BJ (cell line): ENCODE measurements around the gene ARL6IP4. TPM values are rescaled to one million over a fixed set of nuclear protein-coding genes. Genes with fewer than 3 reads are reported as not detected.
A peak's percentile ranks its signal among the peaks of the same experiment; 100 is the strongest.

Experiments used
- CTCF ChIA-PET: fragments of 350-600 bp; formaldehyde crosslinking; extraction: SDS; loops from one replicate; lab custom pipeline; 2021; ENCODE audit warnings: antibody characterized with exemption, inconsistent platforms; lab: Yijun Ruan, JAX
- POLR2A ChIA-PET: fragments of 300-600 bp; sonication (Branson Sonifier 250); formaldehyde crosslinking; extraction: SDS; loops from one replicate; lab custom pipeline; 2021; ENCODE audit warnings: antibody characterized with exemption; lab: Charles Lee
- DNase-seq: peaks from one replicate; pipeline ENCODE4 v3.0.0-alpha.2; 2011; ENCODE audit warnings: low read depth
- H3K27me3 ChIP-seq: 2 replicates; pipeline ENCODE4 v1.6.0; 2011; ENCODE audit warnings: low read length; ENCODE audit not compliant: control insufficient read depth, insufficient read depth
- H3K36me3 ChIP-seq: 2 replicates; pipeline ENCODE4 v1.5.1; 2011; ENCODE audit warnings: low read length; ENCODE audit not compliant: control insufficient read depth, insufficient read depth
- H3K4me3 ChIP-seq: 2 replicates; pipeline ENCODE4 v1.5.1; 2011; ENCODE audit warnings: low read depth, mild to moderate bottlenecking, control low read depth, low read length
- CTCF ChIP-seq: IDR thresholded peaks from 2 replicates; pipeline ENCODE4 v1.5.1; 2011; ENCODE audit warnings: low read depth, mild to moderate bottlenecking, control low read depth, inconsistent platforms, low read length, moderate library complexity; ENCODE audit not compliant: insufficient read depth
- polyA plus RNA-seq: library from polyadenylated mRNA; depleted of rRNA; stranded (reverse); fragments of >200 nt; gene quantifications from 2 replicates; pipeline ENCODE4 v1.2.3, GENCODE V29; 2011

The ARL6IP4 gene
- polyA plus RNA-seq, 1 experiment = 190 TPM

GRCh38 chr12:122964439-122965257 is 15.8 kb upstream of the ARL6IP4 start:
- ChIA-PET CTCF (interaction anchor here (0.9 to 4.1 kb wide), 3 partner anchors 20 to 104 kb away, joined by 3 to 15 read pairs (median 3); no protein-coding TSS in a partner anchor), POLR2A (no interaction called here)
- H3K36me3 ChIP-seq = peaks cover 2% of the 10 kb centered on the region; the same call in 1 of the 2 replicates
- H3K4me3 ChIP-seq = no peak overlapping the region
- H3K27me3 ChIP-seq = no peaks in the 10 kb centered on the region
- TF ChIP-seq CTCF = no peak
- DNase-seq = no peak

- no peak for TF ChIP-seq CTCF
- H3K4me3 ChIP-seq = peak overlapping the region; percentile 74
- POLR2A ChIA-PET = no interaction called here
These were observed 15.1 kb upstream of the ARL6IP4 start for GRCh38 chr12:122965321-122965751.

GRCh38 chr12:122965851-122966742 is 14.4 kb upstream of the ARL6IP4 start, which contains the start of gene ABCB9:
Gene ABCB9 (minus strand): TSS chr12:122966463. CDS start chr12:122960235, 6,228 bp downstream.
- no peaks in the 10 kb centered on the region for H3K27me3 ChIP-seq
- H3K4me3 ChIP-seq = peak within 1 kb of the TSS; percentile 74
- H3K36me3 ChIP-seq = no peaks in the 10 kb centered on the region
- TF ChIP-seq CTCF = 0 out of 2 replicates have a peak, but pooled peaks have one; percentile 8
- ChIA-PET POLR2A (interaction anchor here (0.6 kb wide), 1 partner anchor 275 kb away, joined by 6 read pairs; no protein-coding TSS in a partner anchor), CTCF (interaction anchor here (0.9 to 4.1 kb wide), 8 partner anchors 12 to 272 kb away, joined by 3 to 15 read pairs (median 3); no protein-coding TSS in a partner anchor)
- DNase-seq = no peak

More at GRCh38 chr12:122965321-122965751, 15.1 kb upstream of the ARL6IP4 start:
- Histone ChIP-seq H3K27me3 (no peaks in the 10 kb centered on the region), H3K36me3 (no peaks in the 10 kb centered on the region)
- CTCF ChIA-PET = interaction anchor here (0.9 to 4.1 kb wide), 5 partner anchors 19 to 131 kb away, joined by 3 to 15 read pairs (median 3); no protein-coding TSS in a partner anchor
- DNase-seq = no peak

GRCh38 chr12:122966743-122967550 is 13.5 kb upstream of the ARL6IP4 start:
- no peak for TF ChIP-seq CTCF
- Histone ChIP-seq H3K36me3 (no peaks in the 10 kb centered on the region), H3K27me3 (no peaks in the 10 kb centered on the region), H3K4me3 (no peak overlapping the region)
- no peak for DNase-seq
- ChIA-PET POLR2A (no interaction called here), CTCF (interaction anchor here (0.9 to 1.6 kb wide), 6 partner anchors 13 to 271 kb away, joined by 3 to 7 read pairs (median 3); no protein-coding TSS in a partner anchor)
